BJ (cell line): ENCODE results near the gene CDC34. TPM values are rescaled to one million over a fixed set of nuclear protein-coding genes. Genes with fewer than 3 reads are reported as not detected.

ENCODE experiments used
- CTCF ChIA-PET: fragments of 350-600 bp; formaldehyde crosslinking; extraction: SDS; loops from one replicate; lab custom pipeline; 2021; ENCODE audit warnings: antibody characterized with exemption, inconsistent platforms; lab: Yijun Ruan, JAX
- POLR2A ChIA-PET: fragments of 300-600 bp; sonication (Branson Sonifier 250); formaldehyde crosslinking; extraction: SDS; loops from one replicate; lab custom pipeline; 2021; ENCODE audit warnings: antibody characterized with exemption; lab: Charles Lee
- DNase-seq: peaks from one replicate; pipeline ENCODE4 v3.0.0-alpha.2; 2011; ENCODE audit warnings: low read depth
- H3K27me3 ChIP-seq: 2 replicates; pipeline ENCODE4 v1.6.0; 2011; ENCODE audit warnings: low read length; ENCODE audit not compliant: control insufficient read depth, insufficient read depth
- H3K36me3 ChIP-seq: 2 replicates; pipeline ENCODE4 v1.5.1; 2011; ENCODE audit warnings: low read length; ENCODE audit not compliant: control insufficient read depth, insufficient read depth
- H3K4me3 ChIP-seq: 2 replicates; pipeline ENCODE4 v1.5.1; 2011; ENCODE audit warnings: low read depth, mild to moderate bottlenecking, control low read depth, low read length
- polyA plus RNA-seq: library from polyadenylated mRNA; depleted of rRNA; stranded (reverse); fragments of >200 nt; gene quantifications from 2 replicates; pipeline ENCODE4 v1.2.3, GENCODE V29; 2011
- TF ChIP-seq, protein P1 (sequence below): IDR thresholded peaks from 2 replicates; pipeline ENCODE4 v1.5.1; 2011; ENCODE audit warnings: low read depth, mild to moderate bottlenecking, control low read depth, inconsistent platforms, low read length, moderate library complexity; ENCODE audit not compliant: insufficient read depth

The CDC34 gene
- polyA plus RNA-seq, 1 experiment, result 75.2 TPM

DNA sequence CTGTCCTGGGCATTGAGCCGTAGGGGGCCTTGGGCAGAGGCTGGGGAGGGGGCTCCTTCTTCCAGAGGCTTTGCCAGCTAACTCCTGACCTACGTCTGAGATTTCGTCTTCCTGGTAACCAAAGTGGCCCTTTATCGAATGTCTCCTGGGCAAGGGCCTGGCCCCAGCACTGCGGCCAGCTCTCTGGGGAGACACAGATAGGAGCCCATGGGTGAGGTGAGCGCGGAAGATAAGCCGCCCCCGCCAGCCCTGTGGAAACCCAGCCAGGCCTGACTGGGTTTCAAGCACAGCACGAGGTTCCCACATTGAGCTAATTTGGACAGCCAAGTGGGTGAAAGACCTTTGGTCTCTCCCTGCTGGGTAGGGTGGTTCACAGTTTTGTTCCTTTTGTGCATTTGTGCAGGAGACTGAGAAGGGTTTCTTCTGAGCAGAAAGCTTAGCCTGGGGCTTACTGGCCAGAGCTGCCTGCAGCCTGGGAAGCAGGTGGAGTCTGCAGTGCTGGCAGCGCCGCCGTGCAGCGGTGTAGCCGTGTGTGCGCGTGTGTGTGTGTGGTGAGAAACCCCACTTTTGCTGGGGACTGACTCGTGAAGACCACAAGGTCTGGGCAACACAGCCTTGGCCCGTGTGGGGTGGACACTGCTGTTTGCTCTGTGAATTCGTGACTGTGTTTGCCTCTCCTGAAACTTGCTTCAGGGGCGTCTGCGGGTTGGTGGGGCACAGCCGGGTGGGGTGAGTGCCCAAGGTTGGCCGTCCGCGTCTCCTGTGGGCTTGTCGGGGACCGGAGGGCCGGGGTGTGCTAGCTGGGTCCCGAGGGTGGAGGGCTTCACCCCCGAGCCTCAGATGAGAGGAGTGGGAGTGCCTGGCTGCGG, 43.3 kb downstream of the CDC34 start:
- CTCF ChIA-PET, result interaction anchor here (1.0 to 4.9 kb wide), 3 partner anchors 11 to 42 kb away, joined by 3 to 53 read pairs (median 3); no protein-coding TSS in a partner anchor
- Histone ChIP-seq H3K36me3 (peaks cover 5% of the 10 kb centered on the region), H3K4me3 (peak overlapping the region; percentile 29), H3K27me3 (no peaks in the 10 kb centered on the region)
- no peak for DNase-seq
- TF ChIP-seq, protein P1, sequence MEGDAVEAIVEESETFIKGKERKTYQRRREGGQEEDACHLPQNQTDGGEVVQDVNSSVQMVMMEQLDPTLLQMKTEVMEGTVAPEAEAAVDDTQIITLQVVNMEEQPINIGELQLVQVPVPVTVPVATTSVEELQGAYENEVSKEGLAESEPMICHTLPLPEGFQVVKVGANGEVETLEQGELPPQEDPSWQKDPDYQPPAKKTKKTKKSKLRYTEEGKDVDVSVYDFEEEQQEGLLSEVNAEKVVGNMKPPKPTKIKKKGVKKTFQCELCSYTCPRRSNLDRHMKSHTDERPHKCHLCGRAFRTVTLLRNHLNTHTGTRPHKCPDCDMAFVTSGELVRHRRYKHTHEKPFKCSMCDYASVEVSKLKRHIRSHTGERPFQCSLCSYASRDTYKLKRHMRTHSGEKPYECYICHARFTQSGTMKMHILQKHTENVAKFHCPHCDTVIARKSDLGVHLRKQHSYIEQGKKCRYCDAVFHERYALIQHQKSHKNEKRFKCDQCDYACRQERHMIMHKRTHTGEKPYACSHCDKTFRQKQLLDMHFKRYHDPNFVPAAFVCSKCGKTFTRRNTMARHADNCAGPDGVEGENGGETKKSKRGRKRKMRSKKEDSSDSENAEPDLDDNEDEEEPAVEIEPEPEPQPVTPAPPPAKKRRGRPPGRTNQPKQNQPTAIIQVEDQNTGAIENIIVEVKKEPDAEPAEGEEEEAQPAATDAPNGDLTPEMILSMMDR, result no peak
- POLR2A ChIA-PET, result no interaction called here

DNA sequence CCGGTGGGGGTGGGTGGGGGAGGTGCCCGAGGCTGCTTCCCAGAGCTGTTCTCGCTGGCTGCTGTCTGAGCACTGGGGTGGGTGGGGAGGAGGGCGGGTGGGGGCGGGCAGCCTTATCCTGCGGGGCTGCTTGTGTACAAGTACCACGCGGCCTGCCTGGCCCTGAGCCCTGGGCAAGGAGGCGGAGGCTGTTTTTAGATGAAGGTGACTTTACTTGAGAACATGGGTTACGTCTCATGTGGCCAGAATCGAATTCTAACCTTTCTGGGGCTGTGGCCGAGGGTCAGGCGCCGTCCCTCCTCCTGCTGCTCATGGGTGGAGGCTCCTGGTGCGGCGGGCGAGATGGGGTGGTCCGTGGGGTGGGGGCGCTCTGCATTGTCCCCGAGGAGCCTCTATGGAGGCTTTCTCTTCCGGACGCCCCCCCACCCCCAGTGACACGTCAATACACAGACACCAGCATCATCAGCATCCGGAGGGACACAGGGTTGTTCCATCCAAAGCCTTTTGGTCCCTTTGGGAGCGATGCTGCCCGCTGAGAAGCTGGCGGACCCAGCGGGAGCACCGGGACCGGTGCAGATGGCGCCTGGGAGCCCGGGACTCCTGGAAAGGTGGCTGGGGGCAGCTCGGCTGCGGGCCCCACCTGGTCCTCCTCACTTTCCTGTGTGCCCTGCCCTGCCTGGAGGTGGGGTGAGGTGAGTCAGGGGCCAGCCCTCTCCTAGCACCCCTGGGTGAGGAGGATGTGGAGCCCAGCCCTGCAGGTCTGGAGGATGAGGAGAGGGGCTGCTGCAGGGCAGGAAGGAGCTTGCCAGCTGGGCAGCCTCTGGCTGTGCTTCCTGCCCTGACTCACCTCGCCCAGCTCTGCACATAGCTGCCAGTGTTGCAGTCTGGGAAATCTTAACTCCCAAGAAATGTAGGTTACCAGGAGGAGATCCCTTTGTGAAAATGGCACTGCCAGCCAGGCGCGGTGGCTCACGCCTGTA, 44.3 kb downstream of the CDC34 start:
- TF ChIP-seq, protein P1, result no peak
- H3K4me3 ChIP-seq, result peak overlapping the region; percentile 29
- POLR2A ChIA-PET, result no interaction called here

DNA sequence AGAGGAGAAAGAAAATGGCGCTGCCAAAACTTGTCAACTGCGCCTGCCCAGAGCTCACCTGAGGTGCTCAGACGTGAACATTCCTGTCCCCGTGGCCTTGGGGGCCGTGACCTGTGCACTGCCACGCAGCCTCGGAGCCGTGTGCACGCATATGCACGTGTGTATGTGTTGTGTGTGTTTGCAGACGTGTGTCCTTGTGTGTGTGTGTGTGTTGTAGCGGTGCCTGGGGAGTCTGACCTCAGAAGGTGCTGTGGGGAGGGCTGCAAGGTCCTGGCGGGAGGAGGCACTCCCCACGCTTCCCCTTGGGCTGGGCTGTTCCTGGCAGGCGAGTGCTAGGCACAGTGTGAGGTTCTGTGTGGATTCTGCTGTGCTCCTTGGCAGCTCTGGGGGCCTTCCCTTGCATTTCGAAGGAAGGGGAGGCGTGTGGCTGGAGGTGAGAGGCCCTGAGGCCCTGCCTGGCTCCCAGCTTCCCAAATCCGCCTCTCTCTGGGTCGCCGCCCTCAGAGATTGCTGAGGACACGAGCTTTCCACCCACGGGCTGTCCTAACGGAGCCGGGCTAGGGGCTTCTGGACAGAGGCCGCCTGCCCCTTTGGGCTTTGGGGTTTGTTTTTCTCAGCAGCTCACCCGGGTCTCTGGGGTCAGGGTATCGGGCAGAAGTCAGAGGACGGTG, 45.3 kb downstream of the CDC34 start:
- H3K27me3 ChIP-seq, result no peaks in the 10 kb centered on the region
- TF ChIP-seq, protein P1, result no peak
- no peak overlapping the region for H3K4me3 ChIP-seq
- ChIA-PET CTCF (interaction anchor here (0.8 to 4.9 kb wide), 4 partner anchors 9 to 157 kb away, joined by 3 to 53 read pairs (median 4); no protein-coding TSS in a partner anchor), POLR2A (no interaction called here)
- DNase-seq, result no peak
- peaks cover 12% of the 10 kb centered on the region for H3K36me3 ChIP-seq

More for the DNA sequence above, 44.3 kb downstream of the CDC34 start:
- H3K27me3 ChIP-seq, result no peaks in the 10 kb centered on the region
- peaks cover 5% of the 10 kb centered on the region for H3K36me3 ChIP-seq
- no peak for DNase-seq
- CTCF ChIA-PET, result interaction anchor here (0.8 to 4.9 kb wide), 6 partner anchors 10 to 158 kb away, joined by 3 to 53 read pairs (median 3); no protein-coding TSS in a partner anchor

DNA sequence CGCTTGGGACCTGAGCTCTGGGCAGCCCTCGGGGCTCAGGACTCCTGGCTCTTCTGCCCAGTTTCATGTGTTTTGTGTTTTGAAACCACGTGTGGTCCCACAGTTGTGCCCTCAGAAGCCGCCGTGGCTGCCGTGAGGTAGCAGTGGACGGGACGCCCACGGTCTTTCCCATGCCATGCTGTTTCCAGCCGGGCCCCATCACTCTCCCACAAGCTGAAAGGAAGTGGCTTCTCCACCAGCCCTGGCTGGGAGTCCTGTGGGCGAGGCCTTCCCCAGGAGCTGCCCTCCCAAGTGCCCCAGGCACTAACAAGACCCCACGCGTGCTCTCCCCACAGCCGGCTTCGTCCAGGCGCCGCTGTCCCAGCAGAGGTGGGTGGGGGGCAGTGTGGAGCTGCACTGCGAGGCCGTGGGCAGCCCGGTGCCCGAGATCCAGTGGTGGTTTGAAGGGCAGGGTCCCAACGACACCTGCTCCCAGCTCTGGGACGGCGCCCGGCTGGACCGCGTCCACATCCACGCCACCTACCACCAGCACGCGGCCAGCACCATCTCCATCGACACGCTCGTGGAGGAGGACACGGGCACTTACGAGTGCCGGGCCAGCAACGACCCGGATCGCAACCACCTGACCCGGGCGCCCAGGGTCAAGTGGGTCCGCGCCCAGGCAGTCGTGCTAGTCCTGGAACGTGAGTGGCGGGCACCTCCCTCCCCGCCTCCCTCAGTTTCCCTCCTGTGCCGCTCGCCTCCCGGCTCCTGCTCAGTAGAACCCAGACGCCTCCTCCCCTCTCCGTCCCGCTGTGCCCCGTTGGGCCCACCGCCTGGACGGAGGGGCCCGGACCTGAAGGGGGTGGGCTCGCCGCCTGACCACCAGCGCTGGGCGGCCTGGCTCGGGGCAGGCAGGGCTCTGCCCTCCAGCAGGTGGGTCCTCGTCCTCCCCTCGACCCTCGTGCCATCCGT, 46.2 kb downstream of the CDC34 start:
- CTCF ChIA-PET, result interaction anchor here (4.9 kb wide), 1 partner anchor 8 kb away, joined by 53 read pairs; no protein-coding TSS in a partner anchor
- no peak for DNase-seq
- Histone ChIP-seq H3K4me3 (no peak overlapping the region), H3K27me3 (no peaks in the 10 kb centered on the region), H3K36me3 (peaks cover 14% of the 10 kb centered on the region)
- POLR2A ChIA-PET, result no interaction called here
- TF ChIP-seq, protein P1, result no peak
